Measurements from ENCODE around the gene SLC36A4.

GRCh38 chr11:93160156-93160555 lies 37.6 kb downstream of the SLC36A4 start:
- no peak for TF ChIP-seq CTCF (conservative IDR thresholded peaks at IDR 0.05 in 1 of 2, IDR thresholded peaks at IDR 0.05 in 1 of 2; ENCODE audit: low read depth in 1 of 2, low read length in 2 of 2)
- no peak for TF ChIP-seq EZH2 (IDR thresholded peaks at IDR 0.05; ENCODE audit: low read length, missing control alignments)

All from fibroblast of lung (primary cell).